HepG2 (cell line): ENCODE data around the gene ABCB6. TPM values are rescaled to one million over a fixed set of nuclear protein-coding genes. Genes with fewer than 3 reads are reported as not detected.

Experiments
- FLYWCH1 ChIP-seq: sonication (generic); formaldehyde crosslinking; IDR thresholded peaks from 2 replicates; pipeline ENCODE4 v1.8.1; 2023; ENCODE audit warnings: mild to moderate bottlenecking, missing genetic modification reagents
- MIER2 ChIP-seq: IDR thresholded peaks from 2 replicates; pipeline ENCODE4 v1.6.1; 2016; ENCODE audit warnings: missing biosample characterization, missing genetic modification reagents
- POLR2AphosphoS5 ChIP-seq: IDR thresholded peaks from 2 replicates; pipeline ENCODE4 v1.6.1; 2012; ENCODE audit warnings: low read depth, low read length
- SKI ChIP-seq: fragments of 450-650 bp; IDR thresholded peaks from one replicate; pipeline ENCODE4 v1.6.1; 2018; ENCODE audit warnings: mild to moderate bottlenecking; ENCODE audit not compliant: partially characterized antibody
- SP4 ChIP-seq: sonication (generic); formaldehyde crosslinking; IDR thresholded peaks from 2 replicates; pipeline ENCODE4 v1.8.1; 2023; ENCODE audit warnings: mild to moderate bottlenecking, missing genetic modification reagents
- TCF7L2 ChIP-seq: IDR thresholded peaks from 2 replicates; pipeline ENCODE4 v1.6.1; 2011; ENCODE audit warnings: mild to moderate bottlenecking, low read depth, low read length, moderate library complexity
- YEATS4 ChIP-seq: sonication (generic); formaldehyde crosslinking; IDR thresholded peaks from 2 replicates; pipeline ENCODE4 v1.4.0; 2020; ENCODE audit warnings: missing genetic modification reagents, borderline replicate concordance
- ZBTB42 ChIP-seq: sonication (generic); formaldehyde crosslinking; IDR thresholded peaks from 2 replicates; pipeline ENCODE4 v1.5.0; 2020; ENCODE audit warnings: mild to moderate bottlenecking, missing genetic modification reagents
- ZC3H4 ChIP-seq: sonication (generic); formaldehyde crosslinking; IDR thresholded peaks from 2 replicates; pipeline ENCODE4 v1.4.0; 2020; ENCODE audit warnings: missing genetic modification reagents, borderline replicate concordance
- ZNF577 ChIP-seq: sonication (generic); formaldehyde crosslinking; IDR thresholded peaks from 2 replicates; pipeline ENCODE4 v1.4.0; 2020; ENCODE audit warnings: mild to moderate bottlenecking, low read depth, missing genetic modification reagents, borderline replicate concordance
- ZNF589 ChIP-seq: sonication (generic); formaldehyde crosslinking; conservative IDR thresholded peaks from 2 replicates; pipeline ENCODE4 v1.8.0; 2022; ENCODE audit warnings: mild to moderate bottlenecking, moderate library complexity, missing genetic modification reagents
- ZNF616 ChIP-seq: sonication (generic); formaldehyde crosslinking; IDR thresholded peaks from 2 replicates; pipeline ENCODE4 v1.5.0; 2020; ENCODE audit warnings: low read depth, mild to moderate bottlenecking, missing genetic modification reagents
- ZNF644 ChIP-seq: IDR thresholded peaks from 2 replicates; pipeline ENCODE4 v1.6.1; 2016; ENCODE audit warnings: low read depth
- ZNF841 ChIP-seq: sonication (generic); formaldehyde crosslinking; IDR thresholded peaks from 2 replicates; pipeline ENCODE4 v1.8.1; 2023; ENCODE audit warnings: missing genetic modification reagents, borderline replicate concordance
- polyA plus RNA-seq, 8 experiments: library from polyadenylated mRNA; depleted of rRNA in 3 of 8; stranded (reverse) in 7 of 8; unstranded in 1 of 8; fragments of >200 nt; fragmentation: Illumina TruSeq in 4 of 8; extraction: Trizol in 4 of 8; gene quantifications; 2 replicates each; pipeline versions ENCODE4 v1.2.1 to v1.2.3, GENCODE V29; 2011 to 2016; ENCODE audit warnings: low read depth in 4 of 8, missing spikeins in 1 of 8, mixed read lengths in 1 of 8; ENCODE audit not compliant: insufficient read depth in 1 of 8
- total RNA-seq, 5 experiments: library from RNA; depleted of rRNA; stranded (reverse); fragments of >200 nt; fragmentation: Illumina TruSeq; extraction: Trizol; gene quantifications; 2 replicates each; pipeline ENCODE4 v1.2.3, GENCODE V29; 2016; ENCODE audit warnings: low read depth in 1 of 5
- TF ChIP-seq, protein P1 (sequence below): sonication (generic); formaldehyde crosslinking; IDR thresholded peaks from 2 replicates; pipeline ENCODE4 v1.5.0; 2020; ENCODE audit warnings: missing genetic modification reagents, mild to moderate bottlenecking, borderline replicate concordance
- TF ChIP-seq, protein P2 (sequence below), 2 experiments: fragments of 450-650 bp in 1 of 2; sonication (generic) in 1 of 2; formaldehyde crosslinking in 1 of 2; IDR thresholded peaks; 2 replicates each; pipeline versions ENCODE4 v1.6.1 to v1.8.0; 2016 to 2022; ENCODE audit warnings: antibody characterized with exemption in 1 of 2, mild to moderate bottlenecking in 1 of 2, missing genetic modification reagents in 1 of 2
- TF ChIP-seq, protein P3 (sequence below): sonication (generic); formaldehyde crosslinking; IDR thresholded peaks from 2 replicates; pipeline ENCODE4 v1.5.0; 2020; ENCODE audit warnings: mild to moderate bottlenecking, missing genetic modification reagents, borderline replicate concordance

ABCB6 gene
- total and polyA plus RNA-seq, 2 of the 13 experiments (the other 11 are each of a cell fraction or from before 2014, with no cell fraction given), result 91.1 to 137 TPM

DNA sequence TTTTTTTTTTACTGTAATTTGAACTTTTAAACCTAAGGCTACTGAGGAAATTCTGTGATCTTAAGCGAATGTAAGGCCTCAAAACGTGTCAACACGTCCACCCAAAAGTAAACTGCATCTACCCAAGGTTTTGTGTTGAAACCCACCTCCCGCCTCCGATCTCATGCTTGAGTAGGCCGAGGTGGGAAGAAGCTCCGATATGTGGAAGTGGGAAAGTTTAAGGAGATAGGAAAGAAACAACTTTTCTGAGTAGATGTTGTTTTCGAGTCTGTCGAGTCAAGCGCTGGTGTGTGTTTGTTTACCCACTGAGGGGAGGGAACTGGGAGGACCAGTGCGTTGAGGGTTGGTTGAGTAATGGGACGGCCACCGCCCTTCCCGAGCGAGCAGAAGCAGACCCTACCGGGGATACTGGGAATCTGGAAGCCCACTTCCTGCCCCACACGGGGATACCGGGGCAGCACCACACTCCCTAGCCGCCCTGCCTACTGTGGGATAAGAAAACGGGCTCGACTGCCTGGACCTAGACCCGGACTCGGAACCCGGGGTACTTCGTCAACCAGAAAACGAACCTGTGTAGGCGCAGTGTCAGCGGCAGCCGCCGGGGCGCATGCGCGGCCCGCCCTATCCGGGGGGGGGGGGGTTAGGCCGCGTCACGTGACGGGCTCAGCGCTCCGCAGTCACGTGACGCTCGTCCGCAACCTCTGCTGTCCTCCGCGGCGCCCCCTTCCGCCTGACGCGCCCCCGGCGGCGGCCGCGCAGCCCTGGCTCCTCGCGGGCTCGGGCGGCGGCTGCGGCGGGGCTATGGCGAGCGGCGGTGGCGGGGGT is 41.0 kb downstream of the ABCB6 start, which contains the start of gene RETREG2 (continued):
- TF ChIP-seq, protein P1, sequence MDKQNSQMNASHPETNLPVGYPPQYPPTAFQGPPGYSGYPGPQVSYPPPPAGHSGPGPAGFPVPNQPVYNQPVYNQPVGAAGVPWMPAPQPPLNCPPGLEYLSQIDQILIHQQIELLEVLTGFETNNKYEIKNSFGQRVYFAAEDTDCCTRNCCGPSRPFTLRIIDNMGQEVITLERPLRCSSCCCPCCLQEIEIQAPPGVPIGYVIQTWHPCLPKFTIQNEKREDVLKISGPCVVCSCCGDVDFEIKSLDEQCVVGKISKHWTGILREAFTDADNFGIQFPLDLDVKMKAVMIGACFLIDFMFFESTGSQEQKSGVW, result peak; percentile 61; the same call in 1 of the 2 replicates
- TF ChIP-seq ZNF644, result peak; percentile 41; the same call in 1 of the 2 replicates
- no peak for TF ChIP-seq TCF7L2
- TF ChIP-seq ZNF577 (CRISPR knock-in tag), result 0 out of 2 replicates have a peak, but pooled peaks have one; percentile 61
- peak; percentile 70; the same call in 1 of the 2 replicates for TF ChIP-seq ZBTB42
- peak; percentile 27 for TF ChIP-seq ZNF616 (CRISPR knock-in tag)
- TF ChIP-seq POLR2AphosphoS5, result peak; percentile 92
- peak; percentile 40; the same call in 1 of the 2 replicates for TF ChIP-seq MIER2 (CRISPR knock-in tag)
- TF ChIP-seq ZNF589 (CRISPR knock-in tag), result peak; percentile 54; the same call in 1 of the 2 replicates
- peak; percentile 81 for TF ChIP-seq SP4 (CRISPR knock-in tag)
- peak; percentile 64 for TF ChIP-seq SKI
- no peak for TF ChIP-seq FLYWCH1 (CRISPR knock-in tag)
- TF ChIP-seq ZNF841 (CRISPR knock-in tag), result no peak
- TF ChIP-seq ZC3H4, result peak; percentile 93
- TF ChIP-seq, protein P2, sequence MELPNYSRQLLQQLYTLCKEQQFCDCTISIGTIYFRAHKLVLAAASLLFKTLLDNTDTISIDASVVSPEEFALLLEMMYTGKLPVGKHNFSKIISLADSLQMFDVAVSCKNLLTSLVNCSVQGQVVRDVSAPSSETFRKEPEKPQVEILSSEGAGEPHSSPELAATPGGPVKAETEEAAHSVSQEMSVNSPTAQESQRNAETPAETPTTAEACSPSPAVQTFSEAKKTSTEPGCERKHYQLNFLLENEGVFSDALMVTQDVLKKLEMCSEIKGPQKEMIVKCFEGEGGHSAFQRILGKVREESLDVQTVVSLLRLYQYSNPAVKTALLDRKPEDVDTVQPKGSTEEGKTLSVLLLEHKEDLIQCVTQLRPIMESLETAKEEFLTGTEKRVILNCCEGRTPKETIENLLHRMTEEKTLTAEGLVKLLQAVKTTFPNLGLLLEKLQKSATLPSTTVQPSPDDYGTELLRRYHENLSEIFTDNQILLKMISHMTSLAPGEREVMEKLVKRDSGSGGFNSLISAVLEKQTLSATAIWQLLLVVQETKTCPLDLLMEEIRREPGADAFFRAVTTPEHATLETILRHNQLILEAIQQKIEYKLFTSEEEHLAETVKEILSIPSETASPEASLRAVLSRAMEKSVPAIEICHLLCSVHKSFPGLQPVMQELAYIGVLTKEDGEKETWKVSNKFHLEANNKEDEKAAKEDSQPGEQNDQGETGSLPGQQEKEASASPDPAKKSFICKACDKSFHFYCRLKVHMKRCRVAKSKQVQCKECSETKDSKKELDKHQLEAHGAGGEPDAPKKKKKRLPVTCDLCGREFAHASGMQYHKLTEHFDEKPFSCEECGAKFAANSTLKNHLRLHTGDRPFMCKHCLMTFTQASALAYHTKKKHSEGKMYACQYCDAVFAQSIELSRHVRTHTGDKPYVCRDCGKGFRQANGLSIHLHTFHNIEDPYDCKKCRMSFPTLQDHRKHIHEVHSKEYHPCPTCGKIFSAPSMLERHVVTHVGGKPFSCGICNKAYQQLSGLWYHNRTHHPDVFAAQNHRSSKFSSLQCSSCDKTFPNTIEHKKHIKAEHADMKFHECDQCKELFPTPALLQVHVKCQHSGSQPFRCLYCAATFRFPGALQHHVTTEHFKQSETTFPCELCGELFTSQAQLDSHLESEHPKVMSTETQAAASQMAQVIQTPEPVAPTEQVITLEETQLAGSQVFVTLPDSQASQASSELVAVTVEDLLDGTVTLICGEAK (IDR thresholded peaks at IDR 0.05), result no peak
- TF ChIP-seq, protein P2 (CRISPR knock-in tag; IDR thresholded peaks at IDR 0.05), result peak; percentile 57; the same call in 1 of the 2 replicates
- TF ChIP-seq, protein P3, sequence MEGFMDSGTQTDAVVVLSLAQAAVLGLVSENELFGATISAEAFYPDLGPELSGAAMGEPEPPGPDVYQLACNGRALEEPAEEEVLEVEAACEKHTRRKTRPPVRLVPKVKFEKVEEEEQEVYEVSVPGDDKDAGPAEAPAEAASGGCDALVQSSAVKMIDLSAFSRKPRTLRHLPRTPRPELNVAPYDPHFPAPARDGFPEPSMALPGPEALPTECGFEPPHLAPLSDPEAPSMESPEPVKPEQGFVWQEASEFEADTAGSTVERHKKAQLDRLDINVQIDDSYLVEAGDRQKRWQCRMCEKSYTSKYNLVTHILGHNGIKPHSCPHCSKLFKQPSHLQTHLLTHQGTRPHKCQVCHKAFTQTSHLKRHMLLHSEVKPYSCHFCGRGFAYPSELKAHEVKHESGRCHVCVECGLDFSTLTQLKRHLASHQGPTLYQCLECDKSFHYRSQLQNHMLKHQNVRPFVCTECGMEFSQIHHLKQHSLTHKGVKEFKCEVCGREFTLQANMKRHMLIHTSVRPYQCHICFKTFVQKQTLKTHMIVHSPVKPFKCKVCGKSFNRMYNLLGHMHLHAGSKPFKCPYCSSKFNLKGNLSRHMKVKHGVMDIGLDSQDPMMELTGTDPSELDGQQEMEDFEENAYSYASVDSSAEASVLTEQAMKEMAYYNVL (CRISPR knock-in tag), result peak; percentile 83
- peak; percentile 90 for TF ChIP-seq YEATS4 (CRISPR knock-in tag)
